ENCODE measurements around the gene KCNA4. TPM values are rescaled to one million over a fixed set of nuclear protein-coding genes. Genes with fewer than 3 reads are reported as not detected.

Gene KCNA4
- total and polyA plus RNA-seq, 2 of the 4 experiments (the other 2 are of a cell fraction), result not detected

GRCh38 chr11:29984544-29984943 is 32.3 kb downstream of the KCNA4 start:
- no peak overlapping the region for H3K56ac ChIP-seq (ENCODE audit: extremely low read depth, insufficient read depth, low read length)
- H3K36me3 ChIP-seq (ENCODE audit: control insufficient read depth, insufficient read depth, low read length), result no peaks in the 10 kb centered on the region
- H3K9ac ChIP-seq (ENCODE audit: low read depth, low read length), result no peak overlapping the region
- no peak overlapping the region for H3K14ac ChIP-seq (replicated peaks; ENCODE audit: low read depth, low read length)
- no peak overlapping the region for H3K4ac ChIP-seq (ENCODE audit: low read depth, low read length)
- no peaks in the 10 kb centered on the region for H3K4me1 ChIP-seq (ENCODE audit: control insufficient read depth, insufficient read depth, low read length)
- 89% methylated on average over 1 of the region's 4 CpGs; no CpG with 5 or more reads in 1 of the 2 experiments for WGBS, 2 experiments (ENCODE audit: extremely low coverage in 2 of 2, insufficient read length in 1 of 2)
- BruUV-seq (replicated peaks), result no TSS peak
- in situ Hi-C loops (cut with MboI; ENCODE audit: low sequenced_read_pairs), result no loop called here
- DNase-seq, result no peak
- no peak overlapping the region for H3K4me2 ChIP-seq (ENCODE audit: low read depth, low read length)
- POLR2A ChIA-PET (ENCODE audit: unreplicated experiment), result no interaction called here
- H2BK120ac ChIP-seq (ENCODE audit: low read depth, low read length), result no peak overlapping the region
- H2AK5ac ChIP-seq (ENCODE audit: low read depth, low read length), result no peak overlapping the region
- no peak overlapping the region for H3K23ac ChIP-seq (ENCODE audit: low read depth, low read length)
- ATAC-seq (ENCODE audit: low read depth), result no peak
- no peak overlapping the region for H3K4me3 ChIP-seq (ENCODE audit: insufficient read depth, low read depth, low read length)
- H2BK5ac ChIP-seq (ENCODE audit: low read depth, low read length, poor library complexity, severe bottlenecking), result no peak overlapping the region
- H2BK15ac ChIP-seq (ENCODE audit: low read depth, low read length), result no peak overlapping the region
- H4K20me1 ChIP-seq (ENCODE audit: insufficient read depth, low read length), result no peaks in the 10 kb centered on the region
- TF ChIP-seq POLR2A (IDR thresholded peaks at IDR 0.05; ENCODE audit: low read depth, low read length) (no peak), RAD21 (IDR thresholded peaks at IDR 0.05; ENCODE audit: low read length) (no peak), USF2 (IDR thresholded peaks at IDR 0.05; ENCODE audit: low read depth, low read length) (no peak), MXI1 (IDR thresholded peaks at IDR 0.05; ENCODE audit: borderline replicate concordance, low read depth, low read length) (no peak), SMC3 (IDR thresholded peaks at IDR 0.05; ENCODE audit: low read depth, low read length) (no peak), FOS (IDR thresholded peaks at IDR 0.05; ENCODE audit: low read depth, low read length) (no peak), MAFK (IDR thresholded peaks at IDR 0.05; ENCODE audit: low read depth, low read length) (no peak), BHLHE40 (IDR thresholded peaks at IDR 0.05; ENCODE audit: low read depth, low read length) (no peak), CHD1 (IDR thresholded peaks at IDR 0.05; ENCODE audit: low read depth, low read length) (no peak), CTCF (conservative IDR thresholded peaks at IDR 0.05; ENCODE audit: low read depth, low read length) (no peak), MAZ (IDR thresholded peaks at IDR 0.05; ENCODE audit: borderline replicate concordance, low read depth, low read length) (no peak), RCOR1 (IDR thresholded peaks at IDR 0.05; ENCODE audit: insufficient replicate concordance, low read length) (no peak), RFX5 (IDR thresholded peaks at IDR 0.05; ENCODE audit: low read depth, low read length) (no peak), CEBPB (IDR thresholded peaks at IDR 0.05; ENCODE audit: low read depth, low read length) (no peak), NFE2L2 (IDR thresholded peaks at IDR 0.05; ENCODE audit: low read depth, low read length) (no peak)
- TF ChIP-seq, protein P1, sequence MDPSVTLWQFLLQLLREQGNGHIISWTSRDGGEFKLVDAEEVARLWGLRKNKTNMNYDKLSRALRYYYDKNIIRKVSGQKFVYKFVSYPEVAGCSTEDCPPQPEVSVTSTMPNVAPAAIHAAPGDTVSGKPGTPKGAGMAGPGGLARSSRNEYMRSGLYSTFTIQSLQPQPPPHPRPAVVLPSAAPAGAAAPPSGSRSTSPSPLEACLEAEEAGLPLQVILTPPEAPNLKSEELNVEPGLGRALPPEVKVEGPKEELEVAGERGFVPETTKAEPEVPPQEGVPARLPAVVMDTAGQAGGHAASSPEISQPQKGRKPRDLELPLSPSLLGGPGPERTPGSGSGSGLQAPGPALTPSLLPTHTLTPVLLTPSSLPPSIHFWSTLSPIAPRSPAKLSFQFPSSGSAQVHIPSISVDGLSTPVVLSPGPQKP (IDR thresholded peaks at IDR 0.05; ENCODE audit: borderline replicate concordance, low read depth, low read length), result no peak
- CTCF ChIA-PET, result no interaction called here
- no peak overlapping the region for H2BK20ac ChIP-seq (ENCODE audit: low read depth, low read length)
- H3K27me3 ChIP-seq (ENCODE audit: control insufficient read depth, insufficient read depth, low read length), result no peaks in the 10 kb centered on the region
- H3K9me3 ChIP-seq (ENCODE audit: control insufficient read depth, insufficient read depth, low read length), result no peaks in the 10 kb centered on the region
- H3K27ac ChIP-seq (ENCODE audit: insufficient read depth, low read length), result no peak overlapping the region
- dilution Hi-C loops (cut with HindIII; ENCODE audit: low sequenced_read_pairs, unreplicated experiment), result no loop called here
- H3K18ac ChIP-seq (ENCODE audit: low read depth, low read length), result no peak overlapping the region
- H4K91ac ChIP-seq (ENCODE audit: insufficient read depth, low read depth, low read length), result no peak overlapping the region
- H4K5ac ChIP-seq (ENCODE audit: low read depth, low read length), result no peak overlapping the region
- no peaks in the 10 kb centered on the region for H3K9me1 ChIP-seq (ENCODE audit: insufficient read depth, low read length)
- no peaks in the 10 kb centered on the region for H3K79me1 ChIP-seq (ENCODE audit: low read depth in 1 of 2, low read length in 2 of 2)
- no peak overlapping the region for H4K8ac ChIP-seq (ENCODE audit: low read depth in 2 of 2, low read length in 2 of 2)
- no peak overlapping the region for H2AFZ ChIP-seq (replicated peaks; ENCODE audit: low read length, poor library complexity)
- H2AK9ac ChIP-seq (replicated peaks; ENCODE audit: low read depth, low read length, poor library complexity), result no peak overlapping the region
- intact Hi-C loops (cut with micrococcal nuclease), result no loop called here

Data from IMR-90 (cell line).